ENCODE results near the gene SFTA2.

SFTA2 gene

GRCh38 chr6:30966154-30966553 lies 34.2 kb upstream of the SFTA2 start:
- Histone ChIP-seq H3K27ac (replicated peaks) (no peak overlapping the region), H3K27me3 (ENCODE audit: insufficient read depth, poor library complexity, severe bottlenecking) (peaks cover 7% of the 10 kb centered on the region), H3K4me3 (replicated peaks; ENCODE audit: insufficient read depth, low read length) (no peak overlapping the region)
- DNase-seq (ENCODE audit: low read depth in 1 of 2, low spot score in 1 of 2), result no peak
- no peak for TF ChIP-seq GABPA (IDR thresholded peaks at IDR 0.05; ENCODE audit: low read depth)

- no peak for DNase-seq (ENCODE audit: low read depth in 1 of 2, low spot score in 1 of 2)
- Histone ChIP-seq H3K27me3 (ENCODE audit: insufficient read depth, poor library complexity, severe bottlenecking) (peaks cover 7% of the 10 kb centered on the region), H3K4me3 (replicated peaks; ENCODE audit: insufficient read depth, low read length) (no peak overlapping the region), H3K27ac (replicated peaks) (no peak overlapping the region)
- no peak for TF ChIP-seq REST (IDR thresholded peaks at IDR 0.05; ENCODE audit: insufficient replicate concordance, low read depth)
- no peak for TF ChIP-seq GABPA (IDR thresholded peaks at IDR 0.05; ENCODE audit: low read depth)
- no peak for TF ChIP-seq CTCF (IDR thresholded peaks at IDR 0.05; ENCODE audit: insufficient read depth, low read length)
- no peak for TF ChIP-seq POLR2AphosphoS5 (IDR thresholded peaks at IDR 0.05; ENCODE audit: low read depth)
- TF ChIP-seq SPI1 (IDR thresholded peaks at IDR 0.05; ENCODE audit: borderline replicate concordance, low read depth), result no peak
Observed at GRCh38 chr6:30965140-30965601, 33.2 kb upstream of the SFTA2 start.

GRCh38 chr6:30964075-30964474 lies 32.1 kb upstream of the SFTA2 start:
- no peak for TF ChIP-seq SPI1 (IDR thresholded peaks at IDR 0.05; ENCODE audit: borderline replicate concordance, low read depth)
- no peak for TF ChIP-seq POLR2AphosphoS5 (IDR thresholded peaks at IDR 0.05; ENCODE audit: low read depth)
- no peak for TF ChIP-seq GABPA (IDR thresholded peaks at IDR 0.05; ENCODE audit: low read depth)
- H3K27ac ChIP-seq (replicated peaks), result no peak overlapping the region
- no peak for DNase-seq (ENCODE audit: low read depth in 1 of 2, low spot score in 1 of 2)
- H3K4me3 ChIP-seq (replicated peaks; ENCODE audit: insufficient read depth, low read length), result no peak overlapping the region
- H3K27me3 ChIP-seq (ENCODE audit: insufficient read depth, poor library complexity, severe bottlenecking), result peaks cover 7% of the 10 kb centered on the region

GRCh38 chr6:30963641-30964040 lies 31.7 kb upstream of the SFTA2 start:
- DNase-seq (ENCODE audit: low read depth in 1 of 2, low spot score in 1 of 2), result no peak
- TF ChIP-seq SPI1 (IDR thresholded peaks at IDR 0.05; ENCODE audit: borderline replicate concordance, low read depth) (no peak), REST (IDR thresholded peaks at IDR 0.05; ENCODE audit: insufficient replicate concordance, low read depth) (no peak), POLR2AphosphoS5 (IDR thresholded peaks at IDR 0.05; ENCODE audit: low read depth) (no peak), GABPA (IDR thresholded peaks at IDR 0.05; ENCODE audit: low read depth) (no peak), CTCF (IDR thresholded peaks at IDR 0.05; ENCODE audit: insufficient read depth, low read length) (no peak)
- no peak overlapping the region for H3K27ac ChIP-seq (replicated peaks)
- H3K27me3 ChIP-seq (ENCODE audit: insufficient read depth, poor library complexity, severe bottlenecking), result peaks cover 7% of the 10 kb centered on the region
- no peak overlapping the region for H3K4me3 ChIP-seq (replicated peaks; ENCODE audit: insufficient read depth, low read length)

- H3K4me3 ChIP-seq (replicated peaks; ENCODE audit: insufficient read depth, low read length), result no peak overlapping the region
- DNase-seq (ENCODE audit: low read depth in 1 of 2, low spot score in 1 of 2), result no peak
- no peak overlapping the region for H3K27ac ChIP-seq (replicated peaks)
- peaks cover 9% of the 10 kb centered on the region for H3K27me3 ChIP-seq (ENCODE audit: insufficient read depth, poor library complexity, severe bottlenecking)
- TF ChIP-seq GABPA (IDR thresholded peaks at IDR 0.05; ENCODE audit: low read depth), result no peak
- no peak for TF ChIP-seq SPI1 (IDR thresholded peaks at IDR 0.05; ENCODE audit: borderline replicate concordance, low read depth)
- TF ChIP-seq POLR2AphosphoS5 (IDR thresholded peaks at IDR 0.05; ENCODE audit: low read depth), result no peak
- no peak for TF ChIP-seq CTCF (IDR thresholded peaks at IDR 0.05; ENCODE audit: insufficient read depth, low read length)
- no peak for TF ChIP-seq REST (IDR thresholded peaks at IDR 0.05; ENCODE audit: insufficient replicate concordance, low read depth)
Observed at GRCh38 chr6:30962716-30963115, 30.7 kb upstream of the SFTA2 start.
